AG09309 (cell line): ENCODE results near the gene MIR17HG.
"Not testable (repeated sequence)": the region's sequence is repeated elsewhere in the genome, so short reads cannot be mapped to it uniquely, and the experiment has no call there.

Experiments
- DNase-seq: peaks from one replicate; pipeline ENCODE4 v3.0.0-alpha.2; 2010; ENCODE audit warnings: low read depth
- H3K4me3 ChIP-seq: 2 replicates; pipeline ENCODE4 v1.5.1; 2011; ENCODE audit warnings: mild to moderate bottlenecking, low read depth, low read length, moderate library complexity; ENCODE audit not compliant: control insufficient read depth
- TF ChIP-seq, protein P1 (sequence below): IDR thresholded peaks from 2 replicates; pipeline ENCODE4 v1.5.1; 2011; ENCODE audit warnings: mild to moderate bottlenecking, low read depth, low read length, inconsistent platforms; ENCODE audit not compliant: insufficient read depth, control insufficient read depth; ENCODE audit errors: missing control alignments

MIR17HG gene

DNA sequence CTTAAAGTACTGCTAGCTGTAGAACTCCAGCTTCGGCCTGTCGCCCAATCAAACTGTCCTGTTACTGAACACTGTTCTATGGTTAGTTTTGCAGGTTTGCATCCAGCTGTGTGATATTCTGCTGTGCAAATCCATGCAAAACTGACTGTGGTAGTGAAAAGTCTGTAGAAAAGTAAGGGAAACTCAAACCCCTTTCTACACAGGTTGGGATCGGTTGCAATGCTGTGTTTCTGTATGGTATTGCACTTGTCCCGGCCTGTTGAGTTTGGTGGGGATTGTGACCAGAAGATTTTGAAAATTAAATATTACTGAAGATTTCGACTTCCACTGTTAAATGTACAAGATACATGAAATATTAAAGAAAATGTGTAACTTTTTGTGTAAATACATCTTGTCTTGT lies 3.6 kb downstream of the MIR17HG start:
- DNase-seq: no peak
- H3K4me3 ChIP-seq: no peak overlapping the region
- TF ChIP-seq, protein P1, sequence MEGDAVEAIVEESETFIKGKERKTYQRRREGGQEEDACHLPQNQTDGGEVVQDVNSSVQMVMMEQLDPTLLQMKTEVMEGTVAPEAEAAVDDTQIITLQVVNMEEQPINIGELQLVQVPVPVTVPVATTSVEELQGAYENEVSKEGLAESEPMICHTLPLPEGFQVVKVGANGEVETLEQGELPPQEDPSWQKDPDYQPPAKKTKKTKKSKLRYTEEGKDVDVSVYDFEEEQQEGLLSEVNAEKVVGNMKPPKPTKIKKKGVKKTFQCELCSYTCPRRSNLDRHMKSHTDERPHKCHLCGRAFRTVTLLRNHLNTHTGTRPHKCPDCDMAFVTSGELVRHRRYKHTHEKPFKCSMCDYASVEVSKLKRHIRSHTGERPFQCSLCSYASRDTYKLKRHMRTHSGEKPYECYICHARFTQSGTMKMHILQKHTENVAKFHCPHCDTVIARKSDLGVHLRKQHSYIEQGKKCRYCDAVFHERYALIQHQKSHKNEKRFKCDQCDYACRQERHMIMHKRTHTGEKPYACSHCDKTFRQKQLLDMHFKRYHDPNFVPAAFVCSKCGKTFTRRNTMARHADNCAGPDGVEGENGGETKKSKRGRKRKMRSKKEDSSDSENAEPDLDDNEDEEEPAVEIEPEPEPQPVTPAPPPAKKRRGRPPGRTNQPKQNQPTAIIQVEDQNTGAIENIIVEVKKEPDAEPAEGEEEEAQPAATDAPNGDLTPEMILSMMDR: no peak

DNA sequence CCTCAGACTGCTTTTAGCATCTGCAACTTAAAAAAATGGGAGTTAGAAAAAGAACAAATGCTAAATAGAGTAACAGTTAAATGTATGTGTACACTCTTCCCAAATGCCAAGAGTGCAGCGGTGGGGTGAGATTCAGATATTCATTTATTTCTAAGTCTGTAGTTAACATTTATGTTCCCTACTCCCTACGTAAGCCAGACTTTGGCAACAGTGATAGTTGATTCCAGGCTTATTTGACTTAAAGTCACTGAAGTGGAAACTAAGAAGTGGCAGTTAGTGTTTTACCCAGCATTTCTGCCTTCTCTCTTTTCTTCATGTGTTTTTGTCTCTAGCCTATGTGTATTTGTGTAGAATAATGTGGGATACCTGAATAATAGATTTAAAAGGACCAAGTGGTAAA lies 4.5 kb downstream of the MIR17HG start:
- TF ChIP-seq, protein P1: no peak
- DNase-seq: no peak
- no peak overlapping the region for H3K4me3 ChIP-seq

DNA sequence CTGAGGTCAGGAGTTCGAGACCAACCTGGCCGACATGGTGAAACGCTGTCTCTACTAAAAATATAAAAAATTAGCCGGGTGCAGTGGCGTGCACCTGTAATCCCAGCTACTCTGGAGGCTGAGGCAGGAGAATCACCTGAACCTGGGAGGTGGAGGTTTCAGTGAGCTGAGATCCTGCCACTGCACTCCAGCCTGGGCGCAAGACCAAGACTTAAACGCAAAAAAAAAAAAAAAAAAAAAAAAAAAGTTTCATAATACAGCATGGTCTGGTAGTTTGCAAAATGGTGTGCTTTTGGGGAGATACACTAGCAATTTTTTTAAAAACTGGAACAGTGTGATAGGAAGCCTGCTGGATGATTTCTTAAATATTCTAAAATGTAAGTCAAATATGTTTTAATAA lies 5.4 kb downstream of the MIR17HG start:
- DNase-seq, H3K4me3 ChIP-seq: not testable (repeated sequence)

DNA sequence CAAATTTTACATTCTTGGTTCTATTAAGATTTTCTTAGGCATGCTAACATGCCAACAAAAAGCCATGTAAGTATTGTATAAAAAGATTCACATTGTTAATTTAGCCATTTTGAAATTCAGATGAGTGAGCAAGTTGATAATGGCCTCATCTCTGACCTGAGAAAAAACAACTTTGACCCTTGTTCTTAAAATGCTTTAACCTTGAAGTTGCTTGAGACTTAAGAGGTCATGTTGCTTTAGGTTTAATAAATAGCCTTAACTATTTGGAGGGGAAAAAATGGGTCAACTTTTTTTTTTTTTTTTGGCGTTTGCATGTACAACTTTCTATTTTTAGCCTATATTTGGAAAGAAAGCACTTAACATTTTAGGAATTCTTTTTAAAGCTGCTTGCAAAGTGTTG lies 6.0 kb downstream of the MIR17HG start:
- no peak overlapping the region for H3K4me3 ChIP-seq
- TF ChIP-seq, protein P1: no peak
- DNase-seq: no peak

DNA sequence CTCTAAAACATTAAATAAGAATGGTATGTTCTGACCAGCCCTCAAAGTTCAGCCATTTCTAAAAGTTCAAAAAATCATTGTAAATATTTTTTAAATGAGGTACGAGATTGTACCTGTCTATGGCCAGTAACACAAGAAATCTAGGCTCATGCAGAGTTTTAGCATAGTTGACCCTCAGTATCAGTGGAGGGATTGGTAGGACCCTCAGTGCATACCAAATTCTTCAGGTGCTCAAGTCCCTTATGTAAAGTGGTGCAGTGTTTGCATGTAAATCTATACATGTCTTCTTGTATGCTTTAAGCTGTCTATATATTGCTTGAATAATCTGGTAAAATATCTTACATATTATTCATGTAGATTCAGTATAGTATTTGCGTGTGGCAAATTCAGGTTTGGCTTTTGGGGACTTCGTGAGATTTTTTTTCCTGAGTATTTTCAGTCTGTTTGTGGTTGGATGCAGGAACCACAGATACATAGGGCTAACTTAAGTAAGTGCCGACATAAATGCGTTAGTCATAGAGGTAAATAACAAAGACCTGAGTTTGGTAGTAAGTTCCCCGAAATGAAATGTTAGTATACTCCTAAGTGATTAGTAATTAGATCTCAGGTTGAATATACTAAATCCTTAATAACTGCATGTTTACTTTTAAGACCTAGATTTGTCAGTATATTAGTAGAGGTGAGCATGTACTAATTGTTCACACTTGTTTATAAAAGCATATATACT lies 7.8 kb downstream of the MIR17HG start:
- DNase-seq: no peak
- no peak overlapping the region for H3K4me3 ChIP-seq
- TF ChIP-seq, protein P1: no peak

DNA sequence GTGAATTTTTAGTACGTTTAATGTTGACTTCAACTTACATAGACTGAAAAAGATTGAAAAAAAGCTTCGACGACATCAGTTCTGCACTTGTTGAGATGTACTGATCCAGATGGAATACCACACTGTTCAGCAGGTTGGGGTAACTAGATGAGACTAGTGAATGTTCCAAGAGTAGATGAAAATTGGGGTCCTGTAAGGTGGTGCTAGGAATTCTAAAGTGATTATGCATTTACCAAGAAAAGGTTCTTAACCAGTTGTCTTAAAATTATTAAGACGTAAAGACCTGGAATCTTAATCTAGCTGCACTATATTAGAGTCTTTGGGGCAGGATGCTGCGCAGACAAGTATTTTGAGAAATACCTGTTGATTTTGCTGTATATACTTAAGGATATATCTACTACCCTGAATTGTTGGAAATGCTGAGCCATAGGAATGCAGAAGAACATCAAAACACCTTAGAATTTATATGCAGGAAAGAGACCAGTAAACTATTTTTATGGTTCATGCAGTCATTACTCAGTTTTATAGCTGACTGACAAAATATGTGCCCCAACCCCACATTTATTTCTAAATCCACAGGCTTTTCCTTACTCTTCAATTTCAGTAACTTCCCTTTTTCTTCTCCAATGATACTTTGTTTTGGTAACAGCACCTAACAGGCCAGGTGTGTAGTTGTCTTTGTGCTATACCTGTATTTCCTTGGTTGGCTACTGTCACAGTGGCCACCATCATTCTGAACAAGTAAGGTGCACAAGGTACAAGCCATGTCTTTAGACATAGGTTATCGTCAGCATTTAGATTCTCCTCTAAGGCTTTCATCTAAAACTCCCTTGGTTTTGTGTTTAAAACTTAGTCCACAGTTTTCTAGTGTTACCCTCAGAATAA lies 8.6 kb downstream of the MIR17HG start:
- no peak overlapping the region for H3K4me3 ChIP-seq
- no peak for DNase-seq
- TF ChIP-seq, protein P1: no peak
